Fibroblast of lung (primary cell): ENCODE results near the gene PREB.

ENCODE experiments used
- CTCF ChIP-seq, 2 donors: IDR thresholded peaks in 1 of 2; conservative IDR thresholded peaks in 1 of 2; 1 replicate in 1 of 2; 2 replicates in 1 of 2; pipeline ENCODE4 v1.5.1; 2011 to 2012; ENCODE audit warnings: low read length in 2 of 2, control low read depth in 1 of 2, inconsistent platforms in 1 of 2, low read depth in 1 of 2, mild to moderate bottlenecking in 1 of 2
- EZH2 ChIP-seq: IDR thresholded peaks from 2 replicates; pipeline ENCODE4 v1.5.1; 2012; ENCODE audit warnings: low read length, control low read depth, mild to moderate bottlenecking; ENCODE audit errors: missing control alignments

- TF ChIP-seq CTCF (conservative IDR thresholded peaks at IDR 0.05 in 1 of 2, IDR thresholded peaks at IDR 0.05 in 1 of 2; ENCODE audit: low read depth in 1 of 2, low read length in 2 of 2) = no peak
- TF ChIP-seq EZH2 = no peak
These were observed 49.7 kb upstream of the PREB start for GRCh38 chr2:27184115-27184514.
